Central memory CD8-positive, alpha-beta T cell (primary cell): ENCODE data around the gene CACNA1A.

Experiments
- ATAC-seq: fragments of 150-1000 bp; cut with Tn5 transposase; replicated peaks from 2 replicates; pipeline ENCODE4 v1.10.0; 2022; ENCODE audit warnings: mild to moderate bottlenecking, moderate FRiP score, moderate number of reproducible peaks; ENCODE audit not compliant: poor library complexity, severe bottlenecking; ENCODE audit errors: extremely low read depth
- DNase-seq, 2 donors: peaks; one replicate each; pipeline ENCODE4 v3.0.0; 2021; ENCODE audit warnings: low spot score in 2 of 2
- H3K27ac Mint-ChIP-seq: one replicate; pipeline ENCODE4 v1.8.0; 2022; ENCODE audit warnings: low read depth, mild to moderate bottlenecking, moderate library complexity, mixed read lengths
- H3K27me3 Mint-ChIP-seq: one replicate; pipeline ENCODE4 v1.8.0; 2022; ENCODE audit warnings: mixed read lengths
- H3K36me3 Mint-ChIP-seq: one replicate; pipeline ENCODE4 v1.8.0; 2022; ENCODE audit warnings: mild to moderate bottlenecking, moderate library complexity, mixed read lengths; ENCODE audit not compliant: insufficient read depth
- H3K4me1 Mint-ChIP-seq: one replicate; pipeline ENCODE4 v1.8.0; 2022; ENCODE audit warnings: mixed read lengths
- H3K4me3 Mint-ChIP-seq: one replicate; pipeline ENCODE4 v1.8.0; 2022; ENCODE audit warnings: mild to moderate bottlenecking, moderate library complexity, mixed read lengths
- H3K9me3 Mint-ChIP-seq: one replicate; pipeline ENCODE4 v1.8.0; 2022; ENCODE audit warnings: mixed read lengths

Gene CACNA1A

GRCh38 chr19:13521066-13521465, 14.8 kb upstream of the CACNA1A start:
- Mint-ChIP-seq H3K27ac (no peak overlapping the region), H3K27me3 (peaks cover 74% of the 10 kb centered on the region), H3K4me1 (no peaks in the 10 kb centered on the region), H3K9me3 (peaks cover 3% of the 10 kb centered on the region), H3K36me3 (no peaks in the 10 kb centered on the region), H3K4me3 (no peak overlapping the region)
- DNase-seq (no peak), ATAC-seq (no peak)

- no peak overlapping the region for H3K27ac Mint-ChIP-seq
- no peak for DNase-seq
- ATAC-seq, result no peak
- no peaks in the 10 kb centered on the region for H3K4me1 Mint-ChIP-seq
- H3K27me3 Mint-ChIP-seq, result peaks cover 79% of the 10 kb centered on the region
- H3K36me3 Mint-ChIP-seq, result peaks cover 2% of the 10 kb centered on the region
- H3K9me3 Mint-ChIP-seq, result no peaks in the 10 kb centered on the region
- no peak overlapping the region for H3K4me3 Mint-ChIP-seq
These were observed 5.7 kb upstream of the CACNA1A start for GRCh38 chr19:13511947-13512346.

GRCh38 chr19:13507053-13507611, 853 bp upstream of the CACNA1A start:
- no peak for DNase-seq
- peaks cover 79% of the 10 kb centered on the region for H3K27me3 Mint-ChIP-seq
- H3K4me1 Mint-ChIP-seq, result no peaks in the 10 kb centered on the region

GRCh38 chr19:13505761-13506470, 363 bp downstream of the CACNA1A start:
- H3K27ac Mint-ChIP-seq, result no peak overlapping the region
- H3K4me3 Mint-ChIP-seq, result no peak overlapping the region
- H3K4me1 Mint-ChIP-seq, result no peaks in the 10 kb centered on the region
- H3K9me3 Mint-ChIP-seq, result no peaks in the 10 kb centered on the region
- no peak for ATAC-seq
- no peak for DNase-seq
- H3K36me3 Mint-ChIP-seq, result no peaks in the 10 kb centered on the region
- H3K27me3 Mint-ChIP-seq, result peaks cover 71% of the 10 kb centered on the region

More at GRCh38 chr19:13507053-13507611, 853 bp upstream of the CACNA1A start:
- Mint-ChIP-seq H3K4me3 (no peak overlapping the region), H3K27ac (no peak overlapping the region), H3K9me3 (no peaks in the 10 kb centered on the region), H3K36me3 (no peaks in the 10 kb centered on the region)
- ATAC-seq, result no peak

GRCh38 chr19:13505164-13505695, 1.0 kb downstream of the CACNA1A start:
- DNase-seq (no peak), ATAC-seq (no peak)
- Mint-ChIP-seq H3K27me3 (peaks cover 74% of the 10 kb centered on the region), H3K27ac (no peak overlapping the region), H3K9me3 (no peaks in the 10 kb centered on the region), H3K4me3 (no peak overlapping the region), H3K4me1 (no peaks in the 10 kb centered on the region), H3K36me3 (no peaks in the 10 kb centered on the region)

- no peaks in the 10 kb centered on the region for H3K9me3 Mint-ChIP-seq
- no peak overlapping the region for H3K27ac Mint-ChIP-seq
- H3K4me3 Mint-ChIP-seq, result no peak overlapping the region
- H3K27me3 Mint-ChIP-seq, result peaks cover 63% of the 10 kb centered on the region
- H3K4me1 Mint-ChIP-seq, result no peaks in the 10 kb centered on the region
- no peaks in the 10 kb centered on the region for H3K36me3 Mint-ChIP-seq
- DNase-seq (no peak), ATAC-seq (no peak)
These were observed 2.6 kb downstream of the CACNA1A start for GRCh38 chr19:13503570-13504235.

GRCh38 chr19:13502231-13502630, 4.0 kb downstream of the CACNA1A start:
- H3K27me3 Mint-ChIP-seq, result peaks cover 49% of the 10 kb centered on the region
- H3K4me1 Mint-ChIP-seq, result no peaks in the 10 kb centered on the region
- DNase-seq, result no peak
- H3K36me3 Mint-ChIP-seq, result no peaks in the 10 kb centered on the region
- H3K4me3 Mint-ChIP-seq, result no peak overlapping the region
- H3K9me3 Mint-ChIP-seq, result no peaks in the 10 kb centered on the region
- H3K27ac Mint-ChIP-seq, result no peak overlapping the region
- no peak for ATAC-seq

GRCh38 chr19:13499692-13500091, 6.6 kb downstream of the CACNA1A start:
- no peaks in the 10 kb centered on the region for H3K36me3 Mint-ChIP-seq
- no peak overlapping the region for H3K27ac Mint-ChIP-seq
- H3K4me3 Mint-ChIP-seq, result no peak overlapping the region

GRCh38 chr19:13493516-13494310, 12.6 kb downstream of the CACNA1A start:
- no peak for ATAC-seq
- Mint-ChIP-seq H3K27me3 (peaks cover 37% of the 10 kb centered on the region), H3K9me3 (no peaks in the 10 kb centered on the region)

More at GRCh38 chr19:13499692-13500091, 6.6 kb downstream of the CACNA1A start:
- peaks cover 36% of the 10 kb centered on the region for H3K27me3 Mint-ChIP-seq
- no peaks in the 10 kb centered on the region for H3K4me1 Mint-ChIP-seq
- no peak for ATAC-seq
- H3K9me3 Mint-ChIP-seq, result no peaks in the 10 kb centered on the region
- DNase-seq, result no peak

GRCh38 chr19:13492128-13492527, 14.2 kb downstream of the CACNA1A start:
- no peaks in the 10 kb centered on the region for H3K4me1 Mint-ChIP-seq
- no peaks in the 10 kb centered on the region for H3K9me3 Mint-ChIP-seq
- peaks cover 41% of the 10 kb centered on the region for H3K27me3 Mint-ChIP-seq
- no peaks in the 10 kb centered on the region for H3K36me3 Mint-ChIP-seq
- no peak overlapping the region for H3K27ac Mint-ChIP-seq
- no peak overlapping the region for H3K4me3 Mint-ChIP-seq
- no peak for DNase-seq
- no peak for ATAC-seq

More at GRCh38 chr19:13493516-13494310, 12.6 kb downstream of the CACNA1A start:
- Mint-ChIP-seq H3K4me3 (no peak overlapping the region), H3K36me3 (no peaks in the 10 kb centered on the region), H3K27ac (no peak overlapping the region), H3K4me1 (no peaks in the 10 kb centered on the region)
- DNase-seq, result no peak

GRCh38 chr19:13487985-13488384, 18.3 kb downstream of the CACNA1A start:
- Mint-ChIP-seq H3K4me1 (no peaks in the 10 kb centered on the region), H3K4me3 (no peak overlapping the region), H3K27me3 (peaks cover 66% of the 10 kb centered on the region), H3K27ac (no peak overlapping the region), H3K9me3 (peaks cover 6% of the 10 kb centered on the region), H3K36me3 (no peaks in the 10 kb centered on the region)
- no peak for ATAC-seq
- DNase-seq, result no peak

- DNase-seq, result no peak
- peaks cover 48% of the 10 kb centered on the region for H3K27me3 Mint-ChIP-seq
- peaks cover 6% of the 10 kb centered on the region for H3K9me3 Mint-ChIP-seq
- H3K4me3 Mint-ChIP-seq, result no peak overlapping the region
- no peak for ATAC-seq
- H3K27ac Mint-ChIP-seq, result no peak overlapping the region
- H3K4me1 Mint-ChIP-seq, result no peaks in the 10 kb centered on the region
- H3K36me3 Mint-ChIP-seq, result no peaks in the 10 kb centered on the region
These were observed 22.1 kb downstream of the CACNA1A start for GRCh38 chr19:13484166-13484565.
